Skeletal muscle tissue (tissue), 4 donors: ENCODE measurements around the gene SEC24C. TPM values are rescaled to one million over a fixed set of nuclear protein-coding genes. Genes with fewer than 3 reads are reported as not detected.
"Not testable (repeated sequence)": the region's sequence is repeated elsewhere in the genome, so short reads cannot be mapped to it uniquely, and the experiment has no call there.

Experiments
- H3K27ac ChIP-seq: one replicate; pipeline ENCODE4 v1.7.0; 2013; ENCODE audit warnings: mild to moderate bottlenecking, low read depth, low read length, inconsistent platforms
- H3K27me3 ChIP-seq, 3 donors: one replicate each; pipeline ENCODE4 v1.7.0; 2013; ENCODE audit warnings: low read length in 3 of 3; ENCODE audit not compliant: control insufficient read depth in 3 of 3, insufficient read depth in 3 of 3
- H3K36me3 ChIP-seq, 3 donors: one replicate each; pipeline ENCODE4 v1.7.0; 2013; ENCODE audit warnings: low read length in 3 of 3; ENCODE audit not compliant: control insufficient read depth in 3 of 3, insufficient read depth in 3 of 3
- H3K4me1 ChIP-seq, 3 donors: one replicate each; pipeline ENCODE4 v1.7.0; 2013; ENCODE audit warnings: low read length in 3 of 3, mild to moderate bottlenecking in 3 of 3; ENCODE audit not compliant: control insufficient read depth in 3 of 3, insufficient read depth in 3 of 3
- H3K4me3 ChIP-seq, 3 donors: one replicate each; pipeline ENCODE4 v1.7.0; 2013; ENCODE audit warnings: low read length in 3 of 3
- H3K9ac ChIP-seq, 3 donors: one replicate each; pipeline ENCODE4 v1.7.0; 2013; ENCODE audit warnings: low read length in 3 of 3, mild to moderate bottlenecking in 3 of 3, moderate library complexity in 2 of 3, low read depth in 1 of 3
- H3K9me3 ChIP-seq, 3 donors: one replicate each; pipeline ENCODE4 v1.7.0; 2013; ENCODE audit warnings: low read length in 3 of 3; ENCODE audit not compliant: control insufficient read depth in 3 of 3
- total RNA-seq: library from RNA; depleted of rRNA; stranded (reverse); fragments of >200 nt; gene quantifications from one replicate; pipeline ENCODE4 v1.2.3, GENCODE V29; 2014
- donor health status: Osteomylitis.

Gene SEC24C
- total RNA-seq, 1 donor from 2014 or later: 41.8 TPM

- H3K27ac ChIP-seq: peak overlapping the region; percentile 25
- no peaks in the 10 kb centered on the region for H3K27me3 ChIP-seq
- peaks cover 19 to 25% (median 21%) of the 10 kb centered on the region in 3 donors for H3K36me3 ChIP-seq
- no peaks in the 10 kb centered on the region for H3K9me3 ChIP-seq
- H3K9ac ChIP-seq: peak overlapping the region; percentile 43 to 97 (median 50)
- peak overlapping the region; percentile 22 to 93 (median 40) for H3K4me3 ChIP-seq
- peaks cover 16 to 23% (median 21%) of the 10 kb centered on the region in 3 donors for H3K4me1 ChIP-seq
Measured at GRCh38 chr10:73731588-73732375, 12.4 kb upstream of the SEC24C start.

GRCh38 chr10:73732426-73732825, 11.7 kb upstream of the SEC24C start:
- Histone ChIP-seq H3K27ac (no peak overlapping the region), H3K4me3 (no peak overlapping the region), H3K9ac (peak overlapping the region in 2 of 3 donors; percentile 43 to 50), H3K9me3 (no peaks in the 10 kb centered on the region), H3K4me1 (peaks cover 16 to 23% (median 21%) of the 10 kb centered on the region in 3 donors), H3K27me3 (no peaks in the 10 kb centered on the region), H3K36me3 (peaks cover 17 to 19% (median 19%) of the 10 kb centered on the region in 3 donors)

- peaks cover 15 to 19% (median 18%) of the 10 kb centered on the region in 3 donors for H3K36me3 ChIP-seq
- H3K4me1 ChIP-seq: peaks cover 16 to 23% (median 21%) of the 10 kb centered on the region in 3 donors
- no peak overlapping the region for H3K4me3 ChIP-seq
- no peak overlapping the region for H3K27ac ChIP-seq
- no peaks in the 10 kb centered on the region for H3K27me3 ChIP-seq
- H3K9ac ChIP-seq: no peak overlapping the region
- H3K9me3 ChIP-seq: no peaks in the 10 kb centered on the region
Measured at GRCh38 chr10:73732931-73733623, 11.1 kb upstream of the SEC24C start.

GRCh38 chr10:73734028-73734720, 10.0 kb upstream of the SEC24C start:
- peak overlapping the region in 1 of 3 donors; percentile 16 for H3K9ac ChIP-seq
- no peaks in the 10 kb centered on the region for H3K27me3 ChIP-seq
- no peak overlapping the region for H3K4me3 ChIP-seq
- peaks cover 15 to 19% (median 18%) of the 10 kb centered on the region in 3 donors for H3K36me3 ChIP-seq
- H3K27ac ChIP-seq: no peak overlapping the region
- no peaks in the 10 kb centered on the region for H3K9me3 ChIP-seq
- peaks cover 16 to 23% (median 21%) of the 10 kb centered on the region in 3 donors for H3K4me1 ChIP-seq

GRCh38 chr10:73734796-73735305, 9.3 kb upstream of the SEC24C start:
- Histone ChIP-seq H3K9ac (peak overlapping the region in 1 of 3 donors; percentile 25), H3K36me3 (peaks cover 15 to 19% (median 18%) of the 10 kb centered on the region in 3 donors), H3K27me3 (no peaks in the 10 kb centered on the region), H3K4me3 (no peak overlapping the region), H3K27ac (no peak overlapping the region), H3K4me1 (peaks cover 16 to 23% (median 19%) of the 10 kb centered on the region in 3 donors), H3K9me3 (no peaks in the 10 kb centered on the region)

- H3K36me3 ChIP-seq, H3K27me3 ChIP-seq, H3K27ac ChIP-seq, H3K9me3 ChIP-seq, H3K4me3 ChIP-seq, H3K9ac ChIP-seq: not testable (repeated sequence)
- peaks cover 14 to 32% (median 18%) of the 10 kb centered on the region in 3 donors for H3K4me1 ChIP-seq
Measured at GRCh38 chr10:73740501-73741254, 3.5 kb upstream of the SEC24C start.

- no peaks in the 10 kb centered on the region for H3K27me3 ChIP-seq
- H3K4me3 ChIP-seq: no peak overlapping the region
- H3K36me3 ChIP-seq: peaks cover 0 to 5% (median 2%) of the 10 kb centered on the region in 3 donors
- no peak overlapping the region for H3K9ac ChIP-seq
- H3K27ac ChIP-seq: no peak overlapping the region
- no peaks in the 10 kb centered on the region for H3K9me3 ChIP-seq
- peaks cover 17 to 32% (median 18%) of the 10 kb centered on the region in 3 donors for H3K4me1 ChIP-seq
Measured at GRCh38 chr10:73742454-73742734, 1.8 kb upstream of the SEC24C start.

GRCh38 chr10:73743327-73743904, 756 bp upstream of the SEC24C start:
- Histone ChIP-seq H3K36me3 (peaks cover 0 to 5% (median 0%) of the 10 kb centered on the region in 3 donors), H3K9ac (peak overlapping the region; percentile 97 to 99 (median 99)), H3K27ac (peak overlapping the region; percentile 95), H3K4me3 (peak overlapping the region; percentile 83 to 99 (median 91)), H3K4me1 (peaks cover 17 to 32% (median 18%) of the 10 kb centered on the region in 3 donors), H3K9me3 (no peaks in the 10 kb centered on the region), H3K27me3 (no peaks in the 10 kb centered on the region)

DNA sequence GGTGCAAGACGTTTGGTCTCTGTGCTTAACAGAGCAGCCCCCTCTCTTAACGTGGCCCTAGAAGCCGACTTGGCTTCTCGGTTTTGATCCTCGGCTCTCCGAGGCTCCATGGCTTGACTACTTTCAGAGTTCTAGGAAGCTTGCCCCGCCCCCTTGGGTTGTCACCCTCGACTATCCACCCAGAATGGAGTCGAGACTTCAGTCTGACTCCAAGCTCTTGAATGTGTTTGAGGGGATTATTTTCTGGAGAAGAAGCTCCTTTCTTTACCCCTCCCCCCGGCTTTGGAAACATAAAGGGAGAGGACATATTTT, 448 bp downstream of the SEC24C start:
- Histone ChIP-seq H3K27me3 (no peaks in the 10 kb centered on the region), H3K9ac (peak overlapping the region; percentile 97 to 99 (median 99)), H3K27ac (peak overlapping the region; percentile 95), H3K9me3 (no peaks in the 10 kb centered on the region), H3K4me3 (peak overlapping the region; percentile 83 to 99 (median 91)), H3K4me1 (peaks cover 18 to 40% (median 23%) of the 10 kb centered on the region in 3 donors), H3K36me3 (peaks cover 4 to 11% (median 7%) of the 10 kb centered on the region in 3 donors)
